GM10248 (cell line): ENCODE results near the gene CITED4.

Source experiments
- CTCF ChIA-PET: fragments of 300-600 bp; sonication (Branson Sonifier 250); formaldehyde crosslinking; extraction: SDS; loops from one replicate; lab custom pipeline; 2021; ENCODE audit warnings: antibody characterized with exemption; lab: Yijun Ruan, JAX
- POLR2A ChIA-PET: fragments of 350-650 bp; sonication (Branson Sonifier 250); formaldehyde crosslinking; extraction: SDS; loops from one replicate; lab custom pipeline; 2020; ENCODE audit warnings: antibody characterized with exemption; lab: Yijun Ruan, JAX
- DNase-seq: peaks from one replicate; pipeline ENCODE4 v3.0.0; 2012; ENCODE audit errors: extremely low spot score
- TF ChIP-seq, protein P1 (sequence below): IDR thresholded peaks from 2 replicates; pipeline ENCODE4 v1.5.1; 2012; ENCODE audit warnings: mild to moderate bottlenecking, low read depth; ENCODE audit errors: extremely low read depth, missing control alignments, control extremely low read depth

The CITED4 gene

DNA sequence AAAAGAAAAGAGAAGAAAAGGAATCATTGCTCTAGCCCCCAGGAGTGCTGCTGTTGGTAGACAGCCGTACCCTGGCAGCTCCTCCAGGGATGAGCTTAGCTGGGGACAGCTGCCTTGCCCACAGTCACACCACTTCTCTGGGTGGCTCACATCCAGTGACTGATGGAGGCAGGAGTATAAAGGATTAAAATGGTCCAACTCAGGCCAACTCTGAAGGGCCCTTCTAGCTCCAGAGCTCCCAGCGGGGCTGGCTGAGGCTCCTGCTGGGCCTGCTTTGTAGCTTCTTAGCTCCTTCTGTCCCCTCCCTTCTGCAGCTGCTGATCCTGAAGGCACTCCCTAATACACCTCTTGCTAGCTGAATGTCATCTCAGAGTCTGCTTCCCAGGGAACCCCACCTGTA, 4.4 kb downstream of the CITED4 start:
- CTCF ChIA-PET = interaction anchor here (1.0 to 6.0 kb wide), 6 partner anchors 7 to 95 kb away, joined by 3 to 57 read pairs (median 4); no protein-coding TSS in a partner anchor
- no peak for DNase-seq
- POLR2A ChIA-PET = interaction anchor here (0.7 kb wide), 1 partner anchor 26 kb away, joined by 4 read pairs; no protein-coding TSS in a partner anchor
- TF ChIP-seq, protein P1, sequence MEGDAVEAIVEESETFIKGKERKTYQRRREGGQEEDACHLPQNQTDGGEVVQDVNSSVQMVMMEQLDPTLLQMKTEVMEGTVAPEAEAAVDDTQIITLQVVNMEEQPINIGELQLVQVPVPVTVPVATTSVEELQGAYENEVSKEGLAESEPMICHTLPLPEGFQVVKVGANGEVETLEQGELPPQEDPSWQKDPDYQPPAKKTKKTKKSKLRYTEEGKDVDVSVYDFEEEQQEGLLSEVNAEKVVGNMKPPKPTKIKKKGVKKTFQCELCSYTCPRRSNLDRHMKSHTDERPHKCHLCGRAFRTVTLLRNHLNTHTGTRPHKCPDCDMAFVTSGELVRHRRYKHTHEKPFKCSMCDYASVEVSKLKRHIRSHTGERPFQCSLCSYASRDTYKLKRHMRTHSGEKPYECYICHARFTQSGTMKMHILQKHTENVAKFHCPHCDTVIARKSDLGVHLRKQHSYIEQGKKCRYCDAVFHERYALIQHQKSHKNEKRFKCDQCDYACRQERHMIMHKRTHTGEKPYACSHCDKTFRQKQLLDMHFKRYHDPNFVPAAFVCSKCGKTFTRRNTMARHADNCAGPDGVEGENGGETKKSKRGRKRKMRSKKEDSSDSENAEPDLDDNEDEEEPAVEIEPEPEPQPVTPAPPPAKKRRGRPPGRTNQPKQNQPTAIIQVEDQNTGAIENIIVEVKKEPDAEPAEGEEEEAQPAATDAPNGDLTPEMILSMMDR = no peak

DNA sequence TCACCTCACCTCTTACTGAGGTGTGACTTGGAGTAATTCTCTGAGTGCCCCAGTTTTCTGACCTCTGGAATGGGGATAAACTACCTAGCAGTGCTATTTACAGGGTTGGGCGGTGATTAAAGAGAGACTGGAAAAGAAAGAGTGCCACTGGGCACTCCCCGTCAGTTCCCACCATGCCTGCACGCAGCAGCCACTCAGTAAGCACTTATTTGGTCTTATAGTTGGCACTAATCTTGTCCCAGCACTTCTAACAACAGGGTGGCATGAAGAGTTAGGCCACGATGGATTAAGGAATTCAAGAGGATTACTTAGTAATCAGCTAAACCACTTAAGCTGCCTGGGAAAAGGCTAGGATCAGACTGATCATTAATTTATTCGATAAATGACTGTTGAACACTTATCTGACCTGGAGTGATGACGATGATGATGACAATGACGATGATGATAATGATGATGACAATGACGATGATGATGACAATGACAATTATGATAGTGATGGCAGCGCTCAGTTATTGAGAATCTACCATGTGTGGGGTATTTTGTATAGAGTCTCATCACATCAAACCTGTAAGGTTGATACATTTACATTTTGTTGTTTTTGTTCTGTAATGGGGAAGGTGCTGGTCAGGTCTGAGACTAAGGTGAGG, 5.4 kb downstream of the CITED4 start:
- no peak for DNase-seq
- ChIA-PET CTCF (interaction anchor here (0.9 to 1.2 kb wide), 3 partner anchors 82 to 96 kb away, joined by 3 to 7 read pairs (median 4); no protein-coding TSS in a partner anchor), POLR2A (interaction anchor here (0.6 kb wide), 1 partner anchor 68 kb away, joined by 6 read pairs; no protein-coding TSS in a partner anchor)
- TF ChIP-seq, protein P1 = no peak

GRCh38 chr1:40856116-40856515, 6.0 kb downstream of the CITED4 start:
- DNase-seq = no peak
- ChIA-PET CTCF (interaction anchor here (0.7 to 1.2 kb wide), 3 partner anchors 82 to 97 kb away, joined by 3 to 7 read pairs (median 4); no protein-coding TSS in a partner anchor), POLR2A (no interaction called here)
- TF ChIP-seq, protein P1 = no peak

- POLR2A ChIA-PET = no interaction called here
- TF ChIP-seq, protein P1 = peak; percentile 17
- CTCF ChIA-PET = interaction anchor here (0.7 to 1.2 kb wide), 3 partner anchors 81 to 98 kb away, joined by 3 to 7 read pairs (median 4); no protein-coding TSS in a partner anchor
- no peak for DNase-seq
Measured at GRCh38 chr1:40855513-40855912, 6.7 kb downstream of the CITED4 start.

- no peak for DNase-seq
- TF ChIP-seq, protein P1 = no peak
- ChIA-PET CTCF (interaction anchor here (1.2 to 7.4 kb wide), 6 partner anchors 6 to 95 kb away, joined by 3 to 57 read pairs (median 8); partner anchors contain the start of gene CITED4), POLR2A (no interaction called here)
Measured at GRCh38 chr1:40853885-40854170, 8.3 kb downstream of the CITED4 start.

DNA sequence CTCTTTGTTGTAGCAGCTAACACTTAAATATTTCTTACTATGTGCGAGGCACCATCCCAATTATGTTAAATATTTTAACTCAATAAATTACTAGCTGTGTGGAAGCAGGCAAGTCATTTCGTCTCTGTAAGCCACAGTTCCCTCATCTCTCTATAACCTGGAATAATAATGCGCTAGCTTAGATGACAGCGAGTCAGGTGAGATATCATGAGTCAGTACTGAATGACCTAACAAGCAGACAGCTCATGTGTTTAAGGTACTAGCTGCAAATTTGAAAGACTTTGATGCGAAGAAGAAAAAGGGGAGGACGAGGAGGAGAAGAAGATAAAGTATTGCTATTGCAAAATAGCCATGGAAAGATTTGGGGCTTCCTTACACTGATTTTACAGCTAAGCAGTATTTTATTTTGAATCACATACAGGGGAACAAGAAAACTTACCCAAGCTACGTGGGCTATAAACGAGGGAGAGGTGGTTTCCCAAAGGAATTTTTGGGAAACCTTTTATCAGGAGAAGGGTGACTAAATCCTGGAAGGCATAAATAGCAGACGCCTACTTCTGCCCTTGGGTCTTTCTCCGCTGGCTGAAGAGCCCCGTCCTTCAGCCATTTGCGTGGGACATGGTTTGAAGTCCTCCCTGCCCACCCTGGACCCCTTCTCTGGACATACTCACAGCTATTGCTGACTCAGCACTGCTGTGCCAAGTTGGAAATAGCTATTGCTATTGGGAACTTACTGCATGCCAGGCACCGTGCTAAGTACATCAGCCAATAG, 8.9 kb downstream of the CITED4 start:
- TF ChIP-seq, protein P1 = no peak
- CTCF ChIA-PET = interaction anchor here (0.9 to 7.4 kb wide), 10 partner anchors 7 to 241 kb away, joined by 3 to 57 read pairs (median 6); partner anchors contain the start of gene CITED4
- DNase-seq = no peak
- POLR2A ChIA-PET = no interaction called here
